ENCODE data around the gene BAIAP3. TPM values are rescaled to one million over a fixed set of nuclear protein-coding genes. Genes with fewer than 3 reads are reported as not detected.

The BAIAP3 gene
- total RNA-seq, 2 donors from 2014 or later = 0.35 to 2.4 TPM

DNA sequence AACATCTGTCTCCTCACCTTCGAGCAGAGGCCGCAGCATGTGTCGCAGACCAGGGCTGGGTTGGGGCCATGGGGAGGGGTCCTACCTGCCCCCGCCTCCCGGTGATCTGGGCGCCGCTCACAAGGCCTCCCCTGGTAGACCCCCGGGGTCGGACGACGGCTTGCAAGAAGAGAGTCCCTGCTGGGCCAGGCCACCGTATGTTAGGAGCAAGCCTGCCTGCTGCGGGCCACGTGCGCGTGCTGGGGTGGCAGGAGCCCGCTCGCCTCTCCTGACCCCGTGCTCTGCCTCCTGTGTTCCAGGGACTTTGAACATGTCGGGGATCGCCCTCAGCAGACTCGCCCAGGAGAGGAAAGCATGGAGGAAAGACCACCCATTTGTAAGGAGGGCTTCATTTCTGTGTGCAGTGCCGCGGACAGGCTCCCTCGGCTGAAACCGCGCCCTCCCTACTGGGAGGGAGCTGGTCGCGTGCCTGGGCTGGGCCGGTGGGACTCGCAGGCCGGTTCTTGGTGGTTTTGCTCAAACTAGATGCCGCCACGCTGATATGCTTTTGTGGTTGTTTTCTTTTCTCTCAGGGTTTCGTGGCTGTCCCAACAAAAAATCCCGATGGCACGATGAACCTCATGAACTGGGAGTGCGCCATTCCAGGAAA, 19.6 kb upstream of the BAIAP3 start:
- H3K27ac ChIP-seq = no peak overlapping the region
- H3K36me3 ChIP-seq = peaks cover 50% of the 10 kb centered on the region
- H3K27me3 ChIP-seq = no peaks in the 10 kb centered on the region
- H3K9me3 ChIP-seq = no peaks in the 10 kb centered on the region
- peaks cover 0 to 36% of the 10 kb centered on the region in 2 donors for H3K4me1 ChIP-seq
- TF ChIP-seq, protein P1, sequence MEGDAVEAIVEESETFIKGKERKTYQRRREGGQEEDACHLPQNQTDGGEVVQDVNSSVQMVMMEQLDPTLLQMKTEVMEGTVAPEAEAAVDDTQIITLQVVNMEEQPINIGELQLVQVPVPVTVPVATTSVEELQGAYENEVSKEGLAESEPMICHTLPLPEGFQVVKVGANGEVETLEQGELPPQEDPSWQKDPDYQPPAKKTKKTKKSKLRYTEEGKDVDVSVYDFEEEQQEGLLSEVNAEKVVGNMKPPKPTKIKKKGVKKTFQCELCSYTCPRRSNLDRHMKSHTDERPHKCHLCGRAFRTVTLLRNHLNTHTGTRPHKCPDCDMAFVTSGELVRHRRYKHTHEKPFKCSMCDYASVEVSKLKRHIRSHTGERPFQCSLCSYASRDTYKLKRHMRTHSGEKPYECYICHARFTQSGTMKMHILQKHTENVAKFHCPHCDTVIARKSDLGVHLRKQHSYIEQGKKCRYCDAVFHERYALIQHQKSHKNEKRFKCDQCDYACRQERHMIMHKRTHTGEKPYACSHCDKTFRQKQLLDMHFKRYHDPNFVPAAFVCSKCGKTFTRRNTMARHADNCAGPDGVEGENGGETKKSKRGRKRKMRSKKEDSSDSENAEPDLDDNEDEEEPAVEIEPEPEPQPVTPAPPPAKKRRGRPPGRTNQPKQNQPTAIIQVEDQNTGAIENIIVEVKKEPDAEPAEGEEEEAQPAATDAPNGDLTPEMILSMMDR (IDR thresholded peaks at IDR 0.05) = no peak
- H3K4me3 ChIP-seq = no peak overlapping the region
- DNase-seq (ENCODE audit: low spot score) = no peak

DNA sequence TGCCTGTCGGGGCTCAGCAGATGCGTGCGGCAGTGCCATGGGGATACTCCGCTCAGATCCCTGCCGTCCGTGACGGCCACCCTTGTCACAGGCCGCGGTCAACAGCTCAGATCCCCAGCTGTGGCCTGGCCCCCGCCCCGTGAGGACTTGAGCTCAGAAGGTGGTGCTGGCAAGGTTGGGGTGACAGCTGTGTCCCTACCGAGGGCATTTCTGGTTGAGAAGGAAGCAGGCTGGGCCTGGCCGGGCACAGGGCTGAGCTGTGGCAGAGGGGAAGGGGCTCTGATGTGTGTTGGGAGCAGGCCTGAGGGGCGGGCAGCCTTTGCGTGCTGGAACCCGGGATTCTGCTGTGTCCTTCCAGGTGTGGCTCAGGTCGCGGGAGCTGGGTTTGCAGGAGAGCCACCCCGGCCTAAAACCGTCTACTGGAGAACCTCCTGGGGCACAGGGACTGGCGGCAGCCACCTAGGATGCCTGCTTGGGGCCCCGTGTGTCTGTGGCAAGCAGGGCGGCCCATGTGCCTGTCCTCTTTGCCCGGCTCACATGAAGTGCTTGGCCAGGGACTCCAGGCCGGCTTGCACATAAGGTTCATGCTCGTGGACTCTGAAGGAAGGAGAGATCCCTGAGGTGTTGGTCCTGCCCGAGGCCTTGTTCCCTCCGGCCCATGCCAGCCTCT, 18.9 kb upstream of the BAIAP3 start:
- Histone ChIP-seq H3K27ac (no peak overlapping the region), H3K27me3 (no peaks in the 10 kb centered on the region), H3K36me3 (peaks cover 56% of the 10 kb centered on the region), H3K4me3 (no peak overlapping the region), H3K4me1 (peaks cover 0 to 36% of the 10 kb centered on the region in 2 donors), H3K9me3 (no peaks in the 10 kb centered on the region)
- TF ChIP-seq, protein P1 (IDR thresholded peaks at IDR 0.05) = no peak
- DNase-seq (ENCODE audit: low spot score) = no peak

DNA sequence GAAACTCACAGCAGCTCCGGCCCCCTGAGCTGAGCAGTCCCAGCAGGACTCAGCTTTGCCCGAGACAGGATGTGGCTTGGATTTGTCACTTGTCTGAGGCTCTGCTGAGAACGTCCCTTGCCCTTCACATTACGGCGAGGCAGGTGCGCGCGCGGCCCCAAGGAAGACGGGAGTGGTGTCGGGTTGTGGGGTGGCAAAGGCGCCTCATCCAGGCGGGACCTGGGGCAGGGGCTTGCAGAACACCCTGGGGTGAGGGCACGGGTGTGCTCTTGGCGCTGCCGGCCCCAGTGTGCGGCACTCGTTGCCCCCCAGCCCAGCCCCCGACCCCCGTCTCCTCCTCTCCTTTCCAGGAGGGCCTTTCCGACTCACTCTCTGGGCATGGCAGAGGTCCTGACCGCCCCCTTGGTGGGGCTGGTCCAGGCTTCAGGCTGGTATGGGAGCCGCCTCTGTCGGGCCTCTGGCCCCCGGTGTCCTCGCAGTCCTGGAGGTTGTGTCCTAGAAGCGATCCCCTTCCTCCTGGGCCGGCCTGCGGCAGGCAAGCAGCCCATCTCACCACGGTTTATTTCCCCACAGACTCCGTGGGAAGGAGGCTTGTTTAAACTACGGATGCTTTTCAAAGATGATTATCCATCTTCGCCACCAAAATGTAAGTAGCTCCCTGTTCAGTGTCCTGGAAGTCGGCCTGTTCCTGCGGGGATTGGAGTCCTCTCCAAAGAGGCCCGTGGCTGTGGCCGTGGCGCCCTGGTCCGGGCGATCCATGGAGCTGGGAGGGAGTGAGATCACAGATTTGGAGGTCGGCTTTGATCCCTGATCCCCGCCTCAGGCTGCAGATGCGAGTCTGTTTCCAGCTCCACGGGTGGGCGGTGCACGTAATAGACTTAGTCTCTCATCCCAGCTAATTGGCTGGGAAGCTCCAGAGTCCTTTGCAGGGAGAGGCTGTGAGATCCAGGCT, 18.1 kb upstream of the BAIAP3 start:
- Histone ChIP-seq H3K4me1 (peaks cover 0 to 34% of the 10 kb centered on the region in 2 donors), H3K9me3 (no peaks in the 10 kb centered on the region), H3K36me3 (peaks cover 65% of the 10 kb centered on the region), H3K27me3 (no peaks in the 10 kb centered on the region), H3K27ac (no peak overlapping the region), H3K4me3 (no peak overlapping the region)
- TF ChIP-seq, protein P1 (IDR thresholded peaks at IDR 0.05) = no peak
- DNase-seq (ENCODE audit: low spot score) = no peak

DNA sequence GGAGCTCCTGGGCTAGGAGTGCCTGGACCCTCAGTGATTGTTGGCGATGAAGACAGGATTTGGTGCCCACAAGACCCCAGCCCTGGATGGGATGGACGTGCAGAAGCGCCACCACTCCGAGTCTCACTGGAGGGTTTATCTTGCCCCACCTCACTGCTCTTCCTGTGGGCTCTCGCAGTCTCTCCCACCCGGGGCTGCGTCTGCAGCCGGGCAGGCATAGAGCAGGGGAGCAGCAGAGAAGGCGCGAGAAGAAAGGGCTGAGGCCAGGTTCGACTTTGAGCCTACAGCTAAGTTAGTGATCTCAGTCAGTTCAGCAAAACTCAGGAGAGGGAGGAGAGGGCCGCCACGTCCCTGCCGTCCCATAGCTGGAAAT, 17.4 kb upstream of the BAIAP3 start:
- peaks cover 71% of the 10 kb centered on the region for H3K36me3 ChIP-seq
- H3K9me3 ChIP-seq = no peaks in the 10 kb centered on the region
- TF ChIP-seq, protein P1 (IDR thresholded peaks at IDR 0.05) = no peak
- no peak for DNase-seq (ENCODE audit: low spot score)
- no peak overlapping the region for H3K27ac ChIP-seq
- H3K4me3 ChIP-seq = no peak overlapping the region
- no peaks in the 10 kb centered on the region for H3K27me3 ChIP-seq
- peaks cover 0 to 28% of the 10 kb centered on the region in 2 donors for H3K4me1 ChIP-seq

DNA sequence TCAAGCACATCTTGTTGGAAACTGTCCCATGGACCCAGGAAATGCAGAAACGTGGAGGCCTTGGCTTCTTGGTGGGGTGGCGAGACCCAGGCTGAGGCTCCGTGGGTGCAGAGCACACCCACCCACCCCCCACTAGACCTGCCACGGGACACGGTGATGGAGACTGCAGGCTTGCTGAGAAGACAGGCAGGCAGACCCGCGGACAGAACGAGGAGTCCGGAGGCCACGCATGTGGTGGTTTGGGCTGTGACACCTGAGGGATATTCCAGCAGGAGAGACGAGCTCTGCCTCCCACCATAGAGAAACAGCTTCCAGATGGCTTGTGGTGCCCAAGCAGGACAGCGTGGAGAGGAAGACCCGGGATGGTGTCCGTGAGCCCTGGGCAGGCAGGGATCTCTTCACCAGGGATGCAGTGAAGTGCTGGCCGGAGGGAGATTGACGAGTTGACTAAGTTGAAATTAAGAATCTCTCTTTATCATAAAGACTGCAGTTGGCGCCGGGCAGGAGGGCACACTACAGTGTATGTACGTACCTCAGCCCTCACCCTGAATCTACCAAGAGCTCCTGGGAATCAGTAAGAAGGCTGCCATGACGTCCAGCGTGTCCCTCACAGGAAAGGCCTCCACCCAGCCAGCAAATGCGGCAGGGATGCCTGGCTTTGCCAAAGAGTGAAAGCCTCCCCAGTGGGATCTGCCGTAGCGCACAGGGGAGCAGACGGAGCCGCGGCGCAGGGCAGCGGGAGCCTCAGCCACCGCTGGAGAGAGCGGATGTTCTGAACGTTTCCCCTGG, 15.8 kb upstream of the BAIAP3 start:
- H3K4me1 ChIP-seq = peaks cover 0 to 11% of the 10 kb centered on the region in 2 donors
- H3K4me3 ChIP-seq = no peak overlapping the region
- peaks cover 78% of the 10 kb centered on the region for H3K36me3 ChIP-seq
- DNase-seq (ENCODE audit: low spot score) = no peak
- H3K27ac ChIP-seq = no peak overlapping the region
- H3K27me3 ChIP-seq = no peaks in the 10 kb centered on the region
- TF ChIP-seq, protein P1 (IDR thresholded peaks at IDR 0.05) = no peak
- H3K9me3 ChIP-seq = no peaks in the 10 kb centered on the region
